Hippocampal formation (tissue), 2 donors: ENCODE data around the gene RRM2.
A peak's percentile ranks its signal among the peaks of the same experiment; 100 is the strongest.
"Not testable (repeated sequence)": the region's sequence is repeated elsewhere in the genome, so short reads cannot be mapped to it uniquely, and the experiment has no call there.

ENCODE experiments used
- DNase-seq, 2 donors: peaks; one replicate each; lab custom pipeline; 2025; lab: John Stamatoyannopoulos, UW

Gene RRM2

GRCh38 chr2:10091182-10091888 is 31.2 kb upstream of the RRM2 start:
- DNase-seq: no peak

GRCh38 chr2:10091889-10092244 is 30.7 kb upstream of the RRM2 start:
- DNase-seq: not testable (repeated sequence)

GRCh38 chr2:10094271-10094814 is 28.2 kb upstream of the RRM2 start:
- no peak for DNase-seq

GRCh38 chr2:10095175-10095574 is 27.4 kb upstream of the RRM2 start:
- no peak for DNase-seq

- DNase-seq: no peak
These were observed 25.9 kb upstream of the RRM2 start for GRCh38 chr2:10096641-10097040.

- peak; percentile 26 to 34 for DNase-seq
These were observed 25.0 kb upstream of the RRM2 start for GRCh38 chr2:10097352-10098148.

- no peak for DNase-seq
These were observed 21.0 kb upstream of the RRM2 start for GRCh38 chr2:10101491-10101890.

GRCh38 chr2:10103179-10103578 is 19.4 kb upstream of the RRM2 start:
- DNase-seq: no peak

GRCh38 chr2:10104906-10105305 is 17.6 kb upstream of the RRM2 start:
- not testable (repeated sequence) for DNase-seq

GRCh38 chr2:10109311-10109710 is 13.2 kb upstream of the RRM2 start:
- DNase-seq: no peak

- DNase-seq: no peak
These were observed 3.6 kb upstream of the RRM2 start for GRCh38 chr2:10119027-10119325.

GRCh38 chr2:10119601-10120157 is 2.9 kb upstream of the RRM2 start:
- no peak for DNase-seq

GRCh38 chr2:10120158-10120876 is 2.2 kb upstream of the RRM2 start:
- DNase-seq: peak; percentile 56 to 66

GRCh38 chr2:10120877-10121574 is 1.5 kb upstream of the RRM2 start:
- DNase-seq: no peak

GRCh38 chr2:10123281-10123680 is 742 bp downstream of the RRM2 start:
- DNase-seq: no peak

- peak in 1 of 2 donors; percentile 74 for DNase-seq
These were observed 2.1 kb downstream of the RRM2 start for GRCh38 chr2:10124538-10125045.

GRCh38 chr2:10125842-10126631 is 3.5 kb downstream of the RRM2 start:
- DNase-seq: no peak

GRCh38 chr2:10126632-10127026 is 4.1 kb downstream of the RRM2 start:
- DNase-seq: no peak

- no peak for DNase-seq
These were observed 5.9 kb downstream of the RRM2 start for GRCh38 chr2:10128420-10128819.

- DNase-seq: no peak
These were observed 7.0 kb downstream of the RRM2 start for GRCh38 chr2:10129490-10129889.
